HepG2 (cell line): ENCODE results near the gene SDC1. TPM values are rescaled to one million over a fixed set of nuclear protein-coding genes. Genes with fewer than 3 reads are reported as not detected.

ENCODE experiments used
- GABPB1 ChIP-seq: IDR thresholded peaks from 2 replicates; pipeline ENCODE4 v1.6.1; 2016; ENCODE audit warnings: mild to moderate bottlenecking, missing genetic modification reagents, moderate library complexity, missing compliant biosample characterization
- HMGXB4 ChIP-seq, 2 experiments: sonication (generic) in 1 of 2; formaldehyde crosslinking in 1 of 2; IDR thresholded peaks; 2 replicates each; pipeline versions ENCODE4 v1.4.0 to v1.6.1; 2018 to 2020; ENCODE audit warnings: missing genetic modification reagents in 2 of 2, borderline replicate concordance in 1 of 2, low read depth in 1 of 2, mild to moderate bottlenecking in 1 of 2, missing biosample characterization in 1 of 2
- IRF9 ChIP-seq: sonication (generic); formaldehyde crosslinking; IDR thresholded peaks from 2 replicates; pipeline ENCODE4 v1.8.0; 2022; ENCODE audit warnings: missing genetic modification reagents, mild to moderate bottlenecking, borderline replicate concordance
- KLF12 ChIP-seq: sonication (generic); formaldehyde crosslinking; IDR thresholded peaks from 2 replicates; pipeline ENCODE4 v1.4.0; 2020; ENCODE audit warnings: missing genetic modification reagents, borderline replicate concordance
- MYC ChIP-seq: sonication (generic); formaldehyde crosslinking; IDR thresholded peaks from 2 replicates; pipeline ENCODE4 v1.9.0; 2021; ENCODE audit warnings: missing genetic modification reagents, borderline replicate concordance
- SAP130 ChIP-seq: IDR thresholded peaks from 2 replicates; pipeline ENCODE4 v1.6.1; 2016; ENCODE audit warnings: low read depth
- SIN3B ChIP-seq: fragments of 150-350 bp; IDR thresholded peaks from 2 replicates; pipeline ENCODE4 v1.6.1; 2014; ENCODE audit warnings: low read length
- SMAD3 ChIP-seq: sonication (generic); formaldehyde crosslinking; IDR thresholded peaks from 2 replicates; pipeline ENCODE4 v1.4.0; 2020; ENCODE audit warnings: missing genetic modification reagents
- ZBTB33 ChIP-seq: sonication (generic); formaldehyde crosslinking; IDR thresholded peaks from 2 replicates; pipeline ENCODE4 v1.4.0; 2020; ENCODE audit warnings: missing genetic modification reagents
- ZNF274 ChIP-seq: sonication (generic); formaldehyde crosslinking; IDR thresholded peaks from 2 replicates; pipeline ENCODE4 v1.5.1; 2020; ENCODE audit warnings: mild to moderate bottlenecking, missing genetic modification reagents
- ZNF292 ChIP-seq: sonication (generic); formaldehyde crosslinking; IDR thresholded peaks from 2 replicates; pipeline ENCODE4 v1.8.1; 2022; ENCODE audit warnings: mild to moderate bottlenecking, low read depth, missing genetic modification reagents, borderline replicate concordance
- ZNF329 ChIP-seq: sonication (generic); formaldehyde crosslinking; IDR thresholded peaks from 2 replicates; pipeline ENCODE4 v1.9.0; 2021; ENCODE audit warnings: low read depth, mild to moderate bottlenecking, missing genetic modification reagents
- ZNF577 ChIP-seq: sonication (generic); formaldehyde crosslinking; IDR thresholded peaks from 2 replicates; pipeline ENCODE4 v1.4.0; 2020; ENCODE audit warnings: mild to moderate bottlenecking, low read depth, missing genetic modification reagents, borderline replicate concordance
- ZNF609 ChIP-seq: sonication (generic); formaldehyde crosslinking; IDR thresholded peaks from 2 replicates; pipeline ENCODE4 v1.4.0; 2020; ENCODE audit warnings: mild to moderate bottlenecking, missing genetic modification reagents, borderline replicate concordance
- ZNF672 ChIP-seq: sonication (generic); formaldehyde crosslinking; IDR thresholded peaks from 2 replicates; pipeline ENCODE4 v1.8.1; 2022; ENCODE audit warnings: missing genetic modification reagents
- ZNF850 ChIP-seq: sonication (generic); formaldehyde crosslinking; conservative IDR thresholded peaks from 2 replicates; pipeline ENCODE4 v1.9.0; 2021; ENCODE audit warnings: mild to moderate bottlenecking, missing genetic modification reagents
- ZSCAN22 ChIP-seq: sonication (generic); formaldehyde crosslinking; IDR thresholded peaks from 2 replicates; pipeline ENCODE4 v1.4.0; 2020; ENCODE audit warnings: mild to moderate bottlenecking, missing genetic modification reagents
- polyA plus RNA-seq, 8 experiments: library from polyadenylated mRNA; depleted of rRNA in 3 of 8; stranded (reverse) in 7 of 8; unstranded in 1 of 8; fragments of >200 nt; fragmentation: Illumina TruSeq in 4 of 8; extraction: Trizol in 4 of 8; gene quantifications; 2 replicates each; pipeline versions ENCODE4 v1.2.1 to v1.2.3, GENCODE V29; 2011 to 2016; ENCODE audit warnings: low read depth in 4 of 8, missing spikeins in 1 of 8, mixed read lengths in 1 of 8; ENCODE audit not compliant: insufficient read depth in 1 of 8
- total RNA-seq, 5 experiments: library from RNA; depleted of rRNA; stranded (reverse); fragments of >200 nt; fragmentation: Illumina TruSeq; extraction: Trizol; gene quantifications; 2 replicates each; pipeline ENCODE4 v1.2.3, GENCODE V29; 2016; ENCODE audit warnings: low read depth in 1 of 5
- TF ChIP-seq, protein P1 (sequence below): sonication (generic); formaldehyde crosslinking; IDR thresholded peaks from 2 replicates; pipeline ENCODE4 v1.4.0; 2020; ENCODE audit warnings: missing genetic modification reagents; ENCODE audit errors: not compliant biosample characterization

Gene SDC1
- total and polyA plus RNA-seq, 2 of the 13 experiments (the other 11 are each of a cell fraction or from before 2014, with no cell fraction given) = 108 to 119 TPM

DNA sequence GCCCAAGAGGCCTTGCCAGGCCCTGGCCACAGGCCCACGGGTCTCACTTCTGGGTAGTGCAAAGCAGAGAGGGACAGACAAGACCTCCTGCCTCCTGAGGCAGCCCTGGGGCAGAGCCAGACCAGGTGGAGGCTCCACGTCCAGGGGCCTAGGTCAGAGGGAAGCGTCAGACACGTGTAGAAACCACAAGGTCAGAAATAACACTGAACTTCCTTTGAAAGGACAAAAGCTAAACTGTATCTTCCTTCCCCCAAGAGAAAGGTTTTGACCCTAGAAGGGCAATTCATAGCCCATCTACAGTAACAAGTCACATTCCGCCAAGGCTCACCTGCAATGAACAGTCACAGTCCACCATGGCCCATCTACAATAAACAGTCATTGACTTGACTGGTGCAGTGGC is 17.9 kb downstream of the SDC1 start (continued):
- TF ChIP-seq GABPB1 = 0 out of 2 replicates have a peak, but pooled peaks have one; percentile 2
- 0 out of 2 replicates have a peak, but pooled peaks have one; percentile 5 for TF ChIP-seq MYC (CRISPR knock-in tag)
- 0 out of 2 replicates have a peak, but pooled peaks have one; percentile 15 for TF ChIP-seq IRF9 (CRISPR knock-in tag)
- TF ChIP-seq, protein P1, sequence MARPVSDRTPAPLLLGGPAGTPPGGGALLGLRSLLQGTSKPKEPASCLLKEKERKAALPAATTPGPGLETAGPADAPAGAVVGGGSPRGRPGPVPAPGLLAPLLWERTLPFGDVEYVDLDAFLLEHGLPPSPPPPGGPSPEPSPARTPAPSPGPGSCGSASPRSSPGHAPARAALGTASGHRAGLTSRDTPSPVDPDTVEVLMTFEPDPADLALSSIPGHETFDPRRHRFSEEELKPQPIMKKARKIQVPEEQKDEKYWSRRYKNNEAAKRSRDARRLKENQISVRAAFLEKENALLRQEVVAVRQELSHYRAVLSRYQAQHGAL (CRISPR knock-in tag) = no peak
- TF ChIP-seq ZNF292 = 0 out of 2 replicates have a peak, but pooled peaks have one; percentile 6
- TF ChIP-seq HMGXB4 (CRISPR knock-in tag; IDR thresholded peaks at IDR 0.05; ENCODE audit: borderline replicate concordance in 1 of 2, low read depth in 1 of 2) = peak in 1 of 2 experiments; percentile 1; a peak in 1 of 4 replicates
- no peak for TF ChIP-seq ZNF274 (CRISPR knock-in tag)
- TF ChIP-seq ZNF609 (CRISPR knock-in tag) = 0 out of 2 replicates have a peak, but pooled peaks have one; percentile 24
- no peak for TF ChIP-seq ZNF672 (CRISPR knock-in tag)
- 0 out of 2 replicates have a peak, but pooled peaks have one; percentile 14 for TF ChIP-seq KLF12 (CRISPR knock-in tag)
- TF ChIP-seq ZBTB33 (CRISPR knock-in tag) = peak; percentile 90
- no peak for TF ChIP-seq ZNF577
- TF ChIP-seq ZNF850 (CRISPR knock-in tag) = no peak
- no peak for TF ChIP-seq ZNF329 (CRISPR knock-in tag)
- TF ChIP-seq ZSCAN22 (CRISPR knock-in tag) = no peak
- TF ChIP-seq SMAD3 (CRISPR knock-in tag) = 0 out of 2 replicates have a peak, but pooled peaks have one; percentile 16
- peak; percentile 20 for TF ChIP-seq SAP130
- TF ChIP-seq SIN3B = no peak
